Measurements from ENCODE around the gene CRP.
"Not testable (repeated sequence)": the region's sequence is repeated elsewhere in the genome, so short reads cannot be mapped to it uniquely, and the experiment has no call there.

The CRP gene

DNA sequence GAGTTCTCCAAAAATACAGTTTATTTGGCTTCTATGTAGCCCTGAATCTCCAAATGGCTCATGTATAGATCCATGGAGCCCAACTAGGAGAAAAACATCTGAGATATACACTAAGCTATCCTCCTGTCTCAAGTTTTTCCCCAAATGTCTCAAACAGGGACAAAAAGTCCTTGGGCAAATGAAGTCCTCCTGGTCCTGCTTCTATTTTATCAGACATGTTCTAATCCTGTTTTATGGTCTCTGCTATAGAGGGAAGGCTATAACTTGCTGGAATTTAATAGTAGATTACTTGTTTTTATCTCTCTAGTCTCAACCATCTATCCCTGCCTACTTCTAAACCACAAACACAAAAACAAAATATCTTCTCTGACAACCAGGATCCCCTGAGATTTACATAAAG lies 26.9 kb downstream of the CRP start:
- H3K4me3 ChIP-seq (ENCODE audit: low read length) = no peak overlapping the region
- no peaks in the 10 kb centered on the region for H3K4me1 ChIP-seq (ENCODE audit: control insufficient read depth, insufficient read depth, low read length)
- H3K36me3 ChIP-seq (ENCODE audit: control insufficient read depth, insufficient read depth, low read length) = no peaks in the 10 kb centered on the region
- no peaks in the 10 kb centered on the region for H3K9me3 ChIP-seq (ENCODE audit: control insufficient read depth, low read length)
- H3K27me3 ChIP-seq (ENCODE audit: control insufficient read depth, insufficient read depth, low read length) = no peaks in the 10 kb centered on the region
- H3K9ac ChIP-seq (ENCODE audit: low read length) = no peak overlapping the region

DNA sequence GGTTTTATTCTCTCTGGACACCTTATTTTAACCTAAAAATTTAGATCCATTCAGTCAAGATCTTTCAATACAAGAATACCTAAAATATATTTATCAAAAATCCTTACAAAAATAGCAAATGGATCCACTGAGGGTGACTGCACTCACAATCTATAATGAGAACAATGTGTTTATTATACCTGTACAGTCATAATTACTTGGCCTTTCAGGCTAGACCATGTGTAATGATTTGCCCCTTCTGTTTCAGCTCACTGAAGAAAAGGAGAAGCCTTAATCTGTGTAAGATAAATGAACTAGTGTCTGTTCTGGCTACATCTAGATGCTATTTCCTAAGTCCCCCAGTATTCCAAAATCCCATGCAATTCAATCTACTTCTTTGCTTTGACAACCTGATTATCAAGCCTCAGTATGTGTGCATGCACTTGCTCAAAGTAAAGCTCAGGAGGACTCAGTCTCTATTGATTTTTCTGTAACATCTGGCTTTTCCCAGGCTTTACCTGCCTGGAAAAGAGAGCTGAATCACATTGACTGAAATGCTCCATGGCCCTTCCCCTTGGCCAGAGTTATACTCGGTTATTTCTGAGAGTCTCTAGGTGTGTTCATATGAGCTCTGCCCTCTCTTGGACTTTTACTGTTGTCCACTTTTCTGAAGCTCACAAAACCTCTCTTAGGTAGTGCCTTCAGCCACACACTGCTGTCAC lies 27.6 kb downstream of the CRP start:
- H3K27me3 ChIP-seq (ENCODE audit: control insufficient read depth, insufficient read depth, low read length) = no peaks in the 10 kb centered on the region
- no peaks in the 10 kb centered on the region for H3K36me3 ChIP-seq (ENCODE audit: control insufficient read depth, insufficient read depth, low read length)
- H3K4me3 ChIP-seq (ENCODE audit: low read length) = no peak overlapping the region
- no peak overlapping the region for H3K9ac ChIP-seq (ENCODE audit: low read length)
- H3K9me3 ChIP-seq (ENCODE audit: control insufficient read depth, low read length) = no peaks in the 10 kb centered on the region
- no peaks in the 10 kb centered on the region for H3K4me1 ChIP-seq (ENCODE audit: control insufficient read depth, insufficient read depth, low read length)

DNA sequence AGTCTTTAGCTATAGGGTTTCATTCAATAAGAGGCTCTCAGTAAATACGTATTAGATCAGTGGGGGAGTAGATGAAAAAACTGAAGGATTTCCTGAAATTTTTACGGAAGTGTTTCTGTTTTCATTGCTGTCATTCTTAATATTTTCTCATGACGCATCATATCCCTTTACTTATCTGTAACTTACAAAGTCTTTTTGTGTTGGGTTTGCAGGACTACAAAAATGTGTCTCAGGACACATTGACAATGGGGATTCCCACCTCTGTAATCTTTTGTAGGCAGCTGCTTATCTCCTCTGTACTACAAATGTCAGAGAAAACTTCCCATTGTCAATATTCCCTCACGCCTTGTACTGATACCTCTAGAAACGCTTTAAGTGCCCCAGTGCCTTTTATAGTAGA lies 35.5 kb downstream of the CRP start:
- no peaks in the 10 kb centered on the region for H3K27me3 ChIP-seq (ENCODE audit: control insufficient read depth, insufficient read depth, low read length)
- H3K4me3 ChIP-seq (ENCODE audit: low read length) = no peak overlapping the region
- H3K9ac ChIP-seq (ENCODE audit: low read length) = no peak overlapping the region
- no peaks in the 10 kb centered on the region for H3K9me3 ChIP-seq (ENCODE audit: control insufficient read depth, low read length)
- no peaks in the 10 kb centered on the region for H3K36me3 ChIP-seq (ENCODE audit: control insufficient read depth, insufficient read depth, low read length)
- H3K4me1 ChIP-seq (ENCODE audit: control insufficient read depth, insufficient read depth, low read length) = no peaks in the 10 kb centered on the region

DNA sequence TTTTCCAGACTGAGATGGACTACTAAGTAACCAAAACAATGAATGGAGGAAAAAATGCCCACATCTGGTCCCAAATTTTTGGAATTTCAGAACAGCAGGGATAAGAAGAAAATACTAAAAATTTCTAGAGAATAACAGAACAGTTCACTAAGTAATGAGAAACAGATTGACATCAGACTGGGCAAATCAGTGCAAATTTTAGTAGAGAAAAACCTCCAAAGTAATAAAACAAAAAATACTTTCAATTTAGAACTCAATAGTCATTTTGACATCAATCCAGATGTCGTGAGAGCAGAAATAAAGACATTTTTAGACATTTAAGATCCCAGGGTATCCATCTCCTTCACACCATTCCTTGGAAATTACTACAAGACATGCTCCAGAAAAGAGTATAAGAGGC lies 39.3 kb downstream of the CRP start:
- Histone ChIP-seq H3K4me1 (ENCODE audit: control insufficient read depth, insufficient read depth, low read length) (no peaks in the 10 kb centered on the region), H3K9me3 (ENCODE audit: control insufficient read depth, low read length) (no peaks in the 10 kb centered on the region), H3K9ac (ENCODE audit: low read length) (no peak overlapping the region), H3K27me3 (ENCODE audit: control insufficient read depth, insufficient read depth, low read length) (no peaks in the 10 kb centered on the region), H3K36me3 (ENCODE audit: control insufficient read depth, insufficient read depth, low read length) (no peaks in the 10 kb centered on the region), H3K4me3 (ENCODE audit: low read length) (no peak overlapping the region)

DNA sequence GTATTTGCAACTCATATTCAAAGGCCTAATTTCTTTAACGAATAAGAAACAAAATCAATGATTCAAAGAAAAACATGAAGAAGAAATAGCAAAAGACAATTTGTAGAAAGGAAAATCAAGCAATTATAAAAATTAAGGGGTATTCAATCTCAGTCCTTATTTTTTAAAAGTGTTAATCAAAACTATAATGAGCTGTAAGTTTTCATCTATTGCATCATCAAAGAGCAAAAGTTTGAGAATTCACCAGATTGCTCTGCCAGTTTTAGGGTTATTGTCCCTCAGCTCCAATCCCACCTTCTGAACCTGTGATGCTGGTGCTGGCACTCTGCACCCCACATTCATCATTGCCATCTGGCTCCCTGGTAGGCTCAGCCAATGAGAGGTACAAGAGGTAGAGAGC lies 42.0 kb downstream of the CRP start:
- not testable (repeated sequence) for H3K4me3 ChIP-seq (ENCODE audit: low read length); H3K36me3 ChIP-seq (ENCODE audit: control insufficient read depth, insufficient read depth, low read length); H3K9me3 ChIP-seq (ENCODE audit: control insufficient read depth, low read length); H3K27me3 ChIP-seq (ENCODE audit: control insufficient read depth, insufficient read depth, low read length); H3K9ac ChIP-seq (ENCODE audit: low read length); H3K4me1 ChIP-seq (ENCODE audit: control insufficient read depth, insufficient read depth, low read length)

DNA sequence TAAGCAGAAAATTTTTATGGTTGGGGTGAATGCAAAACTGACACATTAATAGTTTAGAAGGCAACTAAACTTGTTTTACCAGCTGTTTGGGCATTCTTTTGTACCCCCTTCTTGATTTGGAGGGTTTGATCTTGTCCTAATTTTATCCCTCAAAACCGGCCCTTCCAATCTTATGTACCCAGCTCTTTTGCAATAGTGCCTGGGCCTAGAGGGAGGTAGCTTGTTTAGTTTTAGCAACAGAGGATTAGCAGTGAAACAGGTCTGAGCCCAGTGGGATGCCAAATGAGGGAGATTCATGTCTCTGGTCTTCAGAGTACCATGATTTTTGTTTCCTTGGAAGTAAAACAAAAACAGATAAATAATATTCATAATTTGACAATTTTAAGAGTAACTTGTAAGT lies 45.1 kb downstream of the CRP start:
- H3K9ac ChIP-seq (ENCODE audit: low read length) = no peak overlapping the region
- H3K36me3 ChIP-seq (ENCODE audit: control insufficient read depth, insufficient read depth, low read length) = no peaks in the 10 kb centered on the region
- H3K4me1 ChIP-seq (ENCODE audit: control insufficient read depth, insufficient read depth, low read length) = no peaks in the 10 kb centered on the region
- H3K9me3 ChIP-seq (ENCODE audit: control insufficient read depth, low read length) = no peaks in the 10 kb centered on the region
- H3K4me3 ChIP-seq (ENCODE audit: low read length) = no peak overlapping the region
- H3K27me3 ChIP-seq (ENCODE audit: control insufficient read depth, insufficient read depth, low read length) = no peaks in the 10 kb centered on the region

DNA sequence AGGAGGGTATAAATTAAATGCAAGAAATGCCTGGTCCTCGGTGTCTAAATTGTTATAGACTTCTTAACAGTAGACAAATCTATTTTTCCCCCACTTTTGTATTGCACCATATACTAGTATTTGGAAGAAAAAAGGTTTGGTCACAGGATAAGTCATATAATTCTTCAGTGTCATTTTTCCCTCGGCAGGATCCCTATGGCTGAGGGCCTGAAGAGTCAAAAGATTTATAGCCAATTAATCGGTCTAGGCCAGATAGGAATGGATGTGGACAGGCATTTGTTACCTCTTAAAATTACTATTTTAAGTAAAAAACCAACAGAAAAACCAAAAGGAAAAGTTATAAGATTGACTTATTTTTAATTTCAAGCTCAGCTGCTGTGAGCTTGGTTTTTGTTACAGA lies 45.6 kb downstream of the CRP start:
- no peaks in the 10 kb centered on the region for H3K4me1 ChIP-seq (ENCODE audit: control insufficient read depth, insufficient read depth, low read length)
- H3K4me3 ChIP-seq (ENCODE audit: low read length) = no peak overlapping the region
- no peaks in the 10 kb centered on the region for H3K9me3 ChIP-seq (ENCODE audit: control insufficient read depth, low read length)
- no peaks in the 10 kb centered on the region for H3K27me3 ChIP-seq (ENCODE audit: control insufficient read depth, insufficient read depth, low read length)
- no peaks in the 10 kb centered on the region for H3K36me3 ChIP-seq (ENCODE audit: control insufficient read depth, insufficient read depth, low read length)
- no peak overlapping the region for H3K9ac ChIP-seq (ENCODE audit: low read length)

DNA sequence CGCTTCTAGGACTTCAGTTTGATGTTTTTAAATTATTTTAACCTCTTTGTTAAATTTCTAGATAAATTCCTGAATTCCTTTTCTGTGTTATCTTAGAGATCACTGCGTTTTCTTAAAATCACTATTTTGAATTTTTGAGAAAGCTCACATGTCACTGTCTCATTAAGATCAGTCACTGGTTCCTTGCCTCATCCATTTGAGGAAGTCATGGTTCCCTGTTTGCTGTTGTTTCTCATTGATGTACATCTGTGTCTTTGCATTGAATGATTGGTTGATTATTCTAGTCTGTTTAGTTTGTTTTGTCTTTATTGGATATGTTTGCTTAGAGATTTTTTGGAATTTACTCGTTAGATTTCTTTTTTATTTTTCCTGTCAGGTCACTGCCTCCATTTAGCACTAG lies 50.1 kb downstream of the CRP start:
- Histone ChIP-seq H3K9me3 (ENCODE audit: control insufficient read depth, low read length) (no peaks in the 10 kb centered on the region), H3K4me3 (ENCODE audit: low read length) (no peak overlapping the region), H3K27me3 (ENCODE audit: control insufficient read depth, insufficient read depth, low read length) (no peaks in the 10 kb centered on the region), H3K36me3 (ENCODE audit: control insufficient read depth, insufficient read depth, low read length) (no peaks in the 10 kb centered on the region), H3K4me1 (ENCODE audit: control insufficient read depth, insufficient read depth, low read length) (no peaks in the 10 kb centered on the region), H3K9ac (ENCODE audit: low read length) (no peak overlapping the region)

DNA sequence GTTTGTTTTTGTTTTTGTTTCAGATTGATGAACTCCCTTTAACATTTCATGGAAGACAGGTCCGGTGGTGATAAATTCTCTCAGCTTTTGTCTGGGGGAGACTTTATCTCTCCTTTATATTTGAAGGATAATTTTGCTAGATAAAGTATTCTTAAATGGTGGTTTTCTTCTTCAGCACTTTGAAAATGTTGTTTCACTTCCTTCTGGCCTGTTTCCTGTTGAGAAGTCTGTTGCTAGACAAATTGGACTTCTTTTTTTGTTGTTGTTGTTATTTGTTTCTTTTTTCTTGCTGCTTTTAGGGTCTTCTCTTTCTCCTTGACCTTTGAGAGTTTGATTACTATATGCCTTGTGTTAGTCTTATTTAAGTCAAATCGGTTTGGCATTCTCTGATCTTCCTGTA lies 50.8 kb downstream of the CRP start:
- Histone ChIP-seq H3K27me3 (ENCODE audit: control insufficient read depth, insufficient read depth, low read length) (no peaks in the 10 kb centered on the region), H3K4me3 (ENCODE audit: low read length) (no peak overlapping the region), H3K9ac (ENCODE audit: low read length) (no peak overlapping the region), H3K4me1 (ENCODE audit: control insufficient read depth, insufficient read depth, low read length) (no peaks in the 10 kb centered on the region), H3K36me3 (ENCODE audit: control insufficient read depth, insufficient read depth, low read length) (no peaks in the 10 kb centered on the region), H3K9me3 (ENCODE audit: control insufficient read depth, low read length) (no peaks in the 10 kb centered on the region)
